NCI-H510A (cell line): ENCODE data around the gene RPUSD4.

Experiments
- DNase-seq: peaks from one replicate; lab custom pipeline; 2025; lab: John Stamatoyannopoulos, UW

RPUSD4 gene

DNA sequence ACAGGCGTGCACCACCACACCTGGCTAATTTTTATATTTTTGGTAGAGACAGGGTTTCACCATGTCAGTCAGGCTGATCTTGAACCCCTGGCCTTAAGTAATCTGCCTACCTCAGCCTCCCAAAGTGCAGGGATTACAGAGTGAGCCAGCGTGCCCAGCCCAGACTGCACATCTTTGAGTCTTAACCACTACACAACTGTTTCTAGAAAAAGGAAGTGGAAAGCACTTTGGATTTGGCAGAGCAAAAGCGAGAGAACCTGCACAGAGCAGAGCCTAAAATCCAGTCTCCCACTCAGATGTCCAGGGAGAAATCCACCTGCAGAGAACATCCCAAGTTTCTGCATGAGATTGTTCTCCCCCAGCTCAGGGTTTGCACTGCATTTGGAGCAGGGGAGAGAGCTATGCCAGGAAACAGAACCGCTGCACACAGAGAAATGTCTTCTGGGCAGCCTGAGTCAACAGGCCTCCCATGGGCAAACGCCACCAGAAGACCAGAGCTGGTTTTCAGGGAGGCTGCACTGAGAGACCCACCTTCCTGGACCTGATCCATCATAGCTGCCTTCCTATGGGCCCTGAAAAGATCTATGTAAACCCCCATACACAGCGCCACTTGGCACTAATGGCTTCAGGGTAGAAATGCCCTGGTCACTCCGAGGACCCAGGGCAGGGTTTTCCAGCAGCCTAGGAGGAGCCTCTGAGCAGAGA, 54.0 kb downstream of the RPUSD4 start:
- DNase-seq: no peak

DNA sequence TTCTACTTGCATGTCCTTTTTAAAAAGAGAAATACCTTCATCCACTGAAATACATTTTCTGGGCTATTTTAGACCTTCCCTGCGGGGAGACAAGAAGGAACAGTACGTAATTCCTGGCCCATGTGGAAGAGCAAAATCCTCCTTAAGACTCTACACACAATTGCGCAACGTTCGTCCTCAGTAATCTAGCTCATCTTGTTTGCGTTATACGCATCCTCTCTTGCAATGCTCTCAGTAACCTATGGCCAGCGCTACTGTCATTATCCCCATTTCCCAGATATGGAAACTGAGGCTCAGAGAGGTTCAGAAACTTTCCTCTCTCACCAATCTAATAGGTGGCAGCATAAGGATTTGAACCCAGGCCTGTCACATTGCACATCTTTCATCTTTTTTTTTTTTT, 54.6 kb downstream of the RPUSD4 start:
- no peak for DNase-seq

DNA sequence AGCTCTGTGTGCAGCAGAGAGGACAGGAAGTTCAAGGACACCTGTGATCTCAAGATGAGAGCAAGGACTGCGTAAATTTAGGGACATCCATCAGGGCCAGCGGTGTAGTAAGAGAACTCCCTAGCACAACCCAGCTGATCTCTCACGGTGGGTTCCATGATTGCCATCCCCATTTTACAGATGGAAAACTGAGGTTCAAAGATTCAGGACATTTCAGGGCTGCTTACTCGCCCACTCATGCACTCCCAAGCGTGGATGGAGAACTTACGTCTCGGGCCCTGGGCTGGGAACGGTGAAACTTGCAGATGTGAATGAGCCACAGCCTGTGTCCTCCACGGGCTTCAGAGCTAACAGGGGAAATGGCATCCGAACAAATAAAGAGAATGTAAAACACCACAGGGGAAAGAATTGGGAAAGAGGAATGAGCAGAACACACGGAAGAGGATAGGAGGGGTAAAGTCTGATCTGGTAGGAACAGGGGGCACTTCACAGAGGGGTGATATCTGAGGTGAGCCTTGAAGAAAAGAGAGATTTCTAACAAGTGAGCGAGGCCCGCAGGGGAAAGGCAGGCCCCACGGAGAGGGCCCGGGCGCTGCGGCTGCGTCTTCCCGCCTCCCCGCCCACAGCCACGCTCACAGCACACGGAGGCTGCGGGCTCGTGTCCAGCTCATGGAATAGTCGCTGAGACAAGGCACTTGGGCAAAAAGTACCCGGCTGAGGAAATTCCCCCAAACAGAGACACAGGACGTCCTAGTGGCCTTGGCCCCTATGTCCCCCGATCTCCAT, 55.9 kb downstream of the RPUSD4 start:
- DNase-seq: no peak

DNA sequence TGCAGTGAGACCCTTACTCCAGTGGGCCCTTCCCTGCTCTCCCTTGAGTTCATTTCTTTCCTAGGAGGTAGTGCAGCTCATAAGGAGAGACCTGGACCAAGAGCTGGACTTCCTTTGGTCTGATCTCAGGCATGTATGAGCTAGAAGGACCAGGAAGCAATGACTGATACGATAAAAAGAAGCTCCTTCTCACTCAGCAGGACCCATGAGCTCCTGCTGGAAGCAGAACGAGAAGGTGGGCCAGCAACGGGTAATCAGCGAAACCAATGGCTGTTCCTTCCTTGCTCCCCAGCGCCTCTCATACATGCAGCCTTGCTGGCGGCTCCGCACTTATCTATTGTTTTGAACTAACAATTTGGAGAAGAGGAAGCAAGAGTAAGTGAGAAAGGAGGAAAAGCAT, 56.8 kb downstream of the RPUSD4 start:
- DNase-seq: no peak

DNA sequence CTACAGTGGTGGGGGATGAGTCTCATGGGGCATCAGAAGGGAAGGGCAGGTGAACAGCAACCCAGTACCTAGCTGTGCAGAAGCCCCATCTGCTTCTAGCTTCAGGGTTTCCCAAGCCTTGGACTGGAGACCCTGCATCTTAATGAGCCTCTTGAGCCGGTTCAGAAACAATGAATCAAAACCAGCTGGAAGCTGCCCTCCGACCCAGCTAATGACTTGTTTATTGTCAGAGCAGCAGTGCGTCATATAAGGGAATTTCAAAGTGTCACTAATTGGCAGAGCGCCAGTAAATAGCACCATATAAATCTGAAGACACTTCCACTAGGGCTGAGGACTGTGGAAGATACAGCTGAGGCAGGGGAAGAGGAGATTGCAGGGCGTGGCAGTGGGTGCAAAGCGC, 57.5 kb downstream of the RPUSD4 start:
- DNase-seq: peak; percentile 44

DNA sequence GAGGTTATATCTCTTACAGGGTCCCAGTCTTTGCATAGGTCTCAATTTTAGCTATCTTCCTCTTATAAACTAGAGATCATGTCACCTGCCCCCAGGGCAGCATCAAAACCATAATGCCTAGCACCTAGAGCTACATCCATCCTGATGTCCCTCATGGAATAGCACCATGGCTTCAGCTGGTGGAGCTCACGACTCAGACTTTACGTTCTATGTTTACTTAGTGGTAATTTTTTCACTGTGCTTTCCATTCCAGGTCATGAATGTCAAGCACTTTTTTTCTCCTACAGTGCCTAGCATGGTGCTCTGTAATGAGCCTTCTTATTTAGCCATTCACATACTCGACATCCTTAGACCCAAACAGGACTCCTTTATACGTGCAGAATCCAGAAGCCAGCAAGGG, 58.4 kb downstream of the RPUSD4 start:
- no peak for DNase-seq

DNA sequence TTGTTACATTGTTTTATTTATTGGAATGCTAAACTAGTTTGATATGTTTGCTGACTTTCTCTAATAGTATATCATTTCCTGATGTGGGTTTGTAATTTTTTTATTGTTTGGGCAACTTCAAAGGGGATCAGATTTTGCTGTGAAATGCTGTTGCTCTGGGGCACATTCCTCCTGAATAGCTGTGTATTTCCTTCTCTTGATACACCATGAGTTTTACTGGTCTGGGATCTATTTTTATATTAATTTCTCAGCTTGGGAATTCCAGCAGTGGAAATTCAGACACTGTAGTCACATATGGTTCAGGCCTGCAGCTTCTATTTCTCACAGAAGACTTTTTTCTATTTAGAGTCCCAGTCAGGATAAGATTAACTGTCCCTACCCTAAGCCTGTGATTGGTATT, 58.9 kb downstream of the RPUSD4 start:
- DNase-seq: no peak

DNA sequence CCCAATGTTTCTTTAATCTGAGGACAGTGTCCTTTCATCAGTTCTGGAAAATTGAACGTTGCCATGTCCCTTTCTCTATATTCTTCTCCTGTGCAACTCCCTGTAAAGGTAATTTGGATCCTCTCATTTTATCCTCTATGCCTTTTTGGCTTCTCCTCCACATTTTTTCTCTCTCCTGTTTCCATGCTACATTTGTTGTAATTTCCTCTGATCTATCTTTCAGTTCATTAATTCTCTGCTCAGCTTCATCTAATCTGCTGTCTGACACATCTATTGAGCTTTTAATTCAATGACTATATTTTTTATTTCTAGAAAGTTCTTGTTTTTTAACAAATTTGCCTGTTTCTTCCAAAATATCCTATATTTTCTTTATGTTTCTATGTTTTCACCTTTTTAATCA, 59.3 kb downstream of the RPUSD4 start:
- no peak for DNase-seq
